ENCODE results near the gene TRAPPC8. TPM values are rescaled to one million over a fixed set of nuclear protein-coding genes. Genes with fewer than 3 reads are reported as not detected.

Gene TRAPPC8
- total and polyA plus RNA-seq, 12 donors = 13.6 to 39.1 (median 31.5) TPM

GRCh38 chr18:31983020-31983419 lies 40.1 kb upstream of the TRAPPC8 start:
- DNase-seq (peak in 1 of 2 donors; percentile 11), ATAC-seq (peak; percentile 67 to 95 (median 88))
- Histone ChIP-seq H3K4me1 (peaks cover 0 to 30% (median 14%) of the 10 kb centered on the region in 9 donors), H3K27ac (peak overlapping the region in 8 of 10 donors; percentile 12 to 73 (median 54)), H3K9me3 (peaks cover 0 to 11% (median 0%) of the 10 kb centered on the region in 11 donors), H3K36me3 (no peaks in the 10 kb centered on the region), H3K4me3 (no peak overlapping the region), H3K27me3 (no peaks in the 10 kb centered on the region)
- no peak for TF ChIP-seq CTCF (IDR thresholded peaks at IDR 0.05)
- intact Hi-C loops (cut with DNase I) = loop anchor here in 4 of 10 donors (2.0 to 10.0 kb wide), 5 partner anchors 34 to 428 kb away; partner anchors contain the start of gene RNF125 (in 2 of the 4)
- 50% methylated on average over 3 of the region's 3 CpGs for WGBS, 2 donors

GRCh38 chr18:31980863-31981262 lies 37.9 kb upstream of the TRAPPC8 start:
- Histone ChIP-seq H3K9me3 (peaks cover 0 to 13% (median 0%) of the 10 kb centered on the region in 11 donors), H3K4me3 (no peak overlapping the region), H3K27me3 (no peaks in the 10 kb centered on the region), H3K27ac (no peak overlapping the region), H3K36me3 (no peaks in the 10 kb centered on the region), H3K4me1 (peaks cover 0 to 22% (median 10%) of the 10 kb centered on the region in 9 donors)
- intact Hi-C loops (cut with DNase I) = loop anchor here in 3 of 10 donors (5.0 to 10.0 kb wide), 4 partner anchors 36 to 426 kb away; partner anchors contain the start of gene RNF125 (in 1 of the 3)
- no peak for TF ChIP-seq CTCF (IDR thresholded peaks at IDR 0.05)
- no peak for ATAC-seq
- DNase-seq = no peak

DNA sequence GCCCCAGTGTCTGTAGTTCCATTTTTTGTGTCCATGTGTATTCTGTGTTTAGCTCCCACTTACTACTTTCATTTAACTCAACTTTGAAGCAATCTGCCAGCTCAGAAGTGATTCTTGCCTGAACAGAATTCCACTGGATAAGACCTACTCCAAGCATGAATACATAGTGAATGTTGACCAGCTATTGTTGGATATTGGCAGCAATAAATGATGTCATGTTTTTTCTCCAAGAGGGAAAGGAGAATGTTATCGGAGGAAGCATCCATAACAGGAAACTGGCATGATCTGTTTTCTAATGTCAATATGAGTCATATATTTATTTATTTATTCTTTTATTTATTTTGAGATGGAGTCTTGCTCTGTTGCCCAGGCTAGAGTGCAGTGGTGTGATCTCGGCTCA lies 36.8 kb upstream of the TRAPPC8 start:
- ATAC-seq (no peak), DNase-seq (no peak)
- WGBS, 2 donors = 85 to 92% methylated on average over 2 of the region's 2 CpGs
- Histone ChIP-seq H3K4me3 (no peak overlapping the region), H3K9me3 (peaks cover 0 to 24% (median 3%) of the 10 kb centered on the region in 11 donors), H3K4me1 (peaks cover 0 to 22% (median 10%) of the 10 kb centered on the region in 9 donors), H3K27ac (no peak overlapping the region), H3K27me3 (no peaks in the 10 kb centered on the region), H3K36me3 (no peaks in the 10 kb centered on the region)
- no peak for TF ChIP-seq CTCF (IDR thresholded peaks at IDR 0.05)
- intact Hi-C loops (cut with DNase I) = loop anchor here in 9 of 10 donors (5.0 to 10.0 kb wide), 7 partner anchors 38 to 425 kb away; partner anchors contain the start of gene RNF125 (in 1 of the 9)

DNA sequence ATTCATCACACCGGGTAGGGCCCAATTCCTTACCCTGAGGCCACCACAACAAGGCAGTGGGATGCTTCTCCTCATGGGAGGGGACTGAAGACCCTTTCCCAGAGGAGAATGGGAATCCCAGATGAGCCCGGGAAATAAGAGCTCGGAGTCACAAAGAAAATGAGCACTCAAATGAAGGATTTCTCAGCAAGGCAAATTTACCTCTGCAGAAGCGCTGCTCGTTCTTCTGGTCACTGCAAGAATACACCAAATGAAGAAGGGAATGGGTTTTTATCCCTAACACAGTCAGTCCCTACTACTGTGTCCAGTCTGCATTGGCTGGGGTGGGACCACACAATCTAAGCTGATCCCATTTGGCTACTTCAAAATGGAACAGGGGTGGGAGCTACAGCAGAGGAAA lies 35.7 kb upstream of the TRAPPC8 start:
- Histone ChIP-seq H3K27me3 (no peaks in the 10 kb centered on the region), H3K36me3 (no peaks in the 10 kb centered on the region), H3K4me3 (no peak overlapping the region), H3K4me1 (peaks cover 0 to 17% (median 7%) of the 10 kb centered on the region in 9 donors), H3K9me3 (peaks cover 0 to 35% (median 12%) of the 10 kb centered on the region in 11 donors), H3K27ac (no peak overlapping the region)
- no peak for TF ChIP-seq CTCF (IDR thresholded peaks at IDR 0.05)
- intact Hi-C loops (cut with DNase I) = loop anchor here in 9 of 10 donors (5.0 to 10.0 kb wide), 4 partner anchors 234 to 424 kb away; no protein-coding TSS in a partner anchor
- ATAC-seq = no peak
- no peak for DNase-seq
- 94 to 96% methylated on average over 5 of the region's 5 CpGs for WGBS, 2 donors

Measured in heart right ventricle (tissue), 16 donors.